ENCODE results near the gene ZSWIM8.

Gene ZSWIM8

GRCh38 chr10:73850211-73850610 lies 64.8 kb downstream of the ZSWIM8 start:
- no peak for DNase-seq

DNA sequence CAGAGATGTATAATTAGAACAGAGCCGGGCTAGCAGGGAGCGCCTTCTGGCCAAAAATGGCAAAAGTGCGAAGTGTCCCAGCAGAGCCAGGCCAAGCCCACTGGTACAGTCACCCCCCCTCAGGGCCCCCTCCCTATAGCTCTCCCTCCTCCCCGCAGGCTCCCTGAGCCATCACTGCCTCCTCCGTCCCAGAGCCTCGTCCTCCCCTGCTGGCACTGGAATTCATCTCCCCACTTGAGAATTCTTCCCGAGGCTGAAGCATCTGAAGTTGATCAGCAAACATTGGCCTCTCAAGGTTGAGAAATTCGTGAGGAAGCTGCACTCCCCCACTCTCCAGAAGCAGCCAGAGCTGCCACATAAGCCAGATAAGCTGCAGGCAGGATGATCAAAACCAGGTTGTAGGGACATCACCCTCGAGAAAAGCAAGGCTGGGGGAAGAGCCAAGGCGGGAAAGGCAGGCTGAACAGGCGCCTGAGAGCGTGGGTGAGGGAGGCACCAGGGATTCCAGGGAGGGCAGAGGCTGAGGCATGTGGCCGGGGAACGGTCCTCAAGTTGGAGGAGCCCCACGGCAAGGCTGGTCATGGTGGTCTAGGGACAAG lies 65.6 kb downstream of the ZSWIM8 start:
- DNase-seq, result no peak
